ENCODE results near the gene OR2AG2.

DNA sequence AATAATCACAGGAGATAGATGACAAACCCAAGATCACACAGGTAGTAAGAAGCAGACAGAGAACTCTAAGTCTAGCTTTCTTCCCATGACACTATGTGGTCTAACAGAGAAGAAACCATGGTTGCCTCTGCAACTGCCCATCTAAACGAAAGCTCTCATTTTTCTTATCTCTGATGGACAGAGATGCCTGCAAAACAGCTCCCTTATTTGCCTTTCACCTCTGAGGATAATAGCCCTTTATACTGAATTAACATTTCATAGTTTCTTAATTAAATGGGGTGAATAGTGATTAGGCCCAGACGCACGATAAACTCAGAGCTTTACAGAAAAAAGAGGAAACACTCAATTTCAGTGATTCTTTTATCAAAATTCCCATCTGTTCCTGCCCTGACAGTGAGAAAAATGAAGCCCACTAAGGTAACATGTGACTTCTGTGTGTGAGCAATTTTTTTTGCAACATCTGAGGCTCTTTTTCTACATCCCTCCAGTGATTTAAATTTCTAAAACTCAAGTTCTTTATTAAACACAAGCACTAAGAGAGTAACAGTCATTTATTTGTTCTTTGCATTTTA, 24.6 kb downstream of the OR2AG2 start:
- TF ChIP-seq, protein P1, sequence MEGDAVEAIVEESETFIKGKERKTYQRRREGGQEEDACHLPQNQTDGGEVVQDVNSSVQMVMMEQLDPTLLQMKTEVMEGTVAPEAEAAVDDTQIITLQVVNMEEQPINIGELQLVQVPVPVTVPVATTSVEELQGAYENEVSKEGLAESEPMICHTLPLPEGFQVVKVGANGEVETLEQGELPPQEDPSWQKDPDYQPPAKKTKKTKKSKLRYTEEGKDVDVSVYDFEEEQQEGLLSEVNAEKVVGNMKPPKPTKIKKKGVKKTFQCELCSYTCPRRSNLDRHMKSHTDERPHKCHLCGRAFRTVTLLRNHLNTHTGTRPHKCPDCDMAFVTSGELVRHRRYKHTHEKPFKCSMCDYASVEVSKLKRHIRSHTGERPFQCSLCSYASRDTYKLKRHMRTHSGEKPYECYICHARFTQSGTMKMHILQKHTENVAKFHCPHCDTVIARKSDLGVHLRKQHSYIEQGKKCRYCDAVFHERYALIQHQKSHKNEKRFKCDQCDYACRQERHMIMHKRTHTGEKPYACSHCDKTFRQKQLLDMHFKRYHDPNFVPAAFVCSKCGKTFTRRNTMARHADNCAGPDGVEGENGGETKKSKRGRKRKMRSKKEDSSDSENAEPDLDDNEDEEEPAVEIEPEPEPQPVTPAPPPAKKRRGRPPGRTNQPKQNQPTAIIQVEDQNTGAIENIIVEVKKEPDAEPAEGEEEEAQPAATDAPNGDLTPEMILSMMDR (IDR thresholded peaks at IDR 0.05) = no peak
- TF ChIP-seq POLR2A (IDR thresholded peaks at IDR 0.05) = no peak

Measured in sigmoid colon (tissue), 3 donors.